ENCODE results near the gene GTPBP6. TPM values are rescaled to one million over a fixed set of nuclear protein-coding genes. Genes with fewer than 3 reads are reported as not detected.

The GTPBP6 gene
- total and polyA plus RNA-seq, 2 donors (not counting 3 experiments of a cell fraction or from before 2014, with no cell fraction given), result 39.1 to 63.5 TPM

GRCh38 chrX:336227-336626 is 17.6 kb upstream of the GTPBP6 start:
- no TSS peak for BruUV-seq (replicated peaks)

More at GRCh38 chrX:336227-336626, 17.6 kb upstream of the GTPBP6 start:
- Histone ChIP-seq H3K9me3 (replicated peaks; ENCODE audit: control insufficient read depth, insufficient read depth, low read length) (no peaks in the 10 kb centered on the region), H3K9ac (replicated peaks; ENCODE audit: extremely low read depth, insufficient read depth, low read length) (no peak overlapping the region), H3K36me3 (ENCODE audit: control insufficient read depth in 2 of 2, extremely low read depth in 1 of 2, insufficient read depth in 2 of 2, low read length in 2 of 2) (peaks cover 0 to 3% of the 10 kb centered on the region in 2 experiments), H3K27ac (ENCODE audit: insufficient read depth, low read depth, low read length) (no peak overlapping the region), H3K4me2 (ENCODE audit: insufficient read depth, low read length) (no peak overlapping the region), H3K79me2 (ENCODE audit: control insufficient read depth, insufficient read depth, low read length) (no peaks in the 10 kb centered on the region), H3K4me1 (ENCODE audit: control insufficient read depth, extremely low read depth, insufficient read depth, low read length) (no peaks in the 10 kb centered on the region), H3K27me3 (ENCODE audit: control insufficient read depth in 2 of 2, insufficient read depth in 2 of 2, low read length in 2 of 2) (no peaks in the 10 kb centered on the region), H3K9me1 (replicated peaks; ENCODE audit: control insufficient read depth, extremely low read depth, insufficient read depth, low read length) (no peaks in the 10 kb centered on the region), H4K20me1 (replicated peaks; ENCODE audit: control insufficient read depth, extremely low read depth, insufficient read depth, low read length) (no peaks in the 10 kb centered on the region), H3K4me3 (replicated peaks in 1 of 3; ENCODE audit: insufficient read depth in 1 of 3, low read depth in 1 of 3, low read length in 3 of 3) (no peak overlapping the region), H2AFZ (ENCODE audit: low read depth, low read length) (no peak overlapping the region)
- CTCF ChIA-PET, result no interaction called here
- no peak for DNase-seq (ENCODE audit: low read depth, low spot score)
- dilution Hi-C loops (cut with MboI; ENCODE audit: extremely low pct_ligation_motif_present, low sequenced_read_pairs), result no loop called here
- intact Hi-C loops (cut with micrococcal nuclease), result no loop called here
- TF ChIP-seq JUN (IDR thresholded peaks at IDR 0.05; ENCODE audit: borderline replicate concordance, insufficient read depth, insufficient read length, low read depth) (no peak), MAX (IDR thresholded peaks at IDR 0.05; ENCODE audit: insufficient read depth, insufficient read length) (no peak), CTCF (IDR thresholded peaks at IDR 0.05; ENCODE audit: extremely low read depth in 1 of 2, insufficient read depth in 1 of 2, low read depth in 1 of 2, low read length in 2 of 2) (no peak), MYC (IDR thresholded peaks at IDR 0.05; ENCODE audit: low read depth, low read length) (no peak), GATA2 (IDR thresholded peaks at IDR 0.05; ENCODE audit: insufficient read depth, insufficient read length, low read depth, low read length) (no peak), EZH2 (IDR thresholded peaks at IDR 0.05; ENCODE audit: borderline replicate concordance, low read depth, low read length, severe bottlenecking) (no peak), POLR2A (IDR thresholded peaks at IDR 0.05; ENCODE audit: low read depth, low read length) (no peak), POLR2AphosphoS5 (IDR thresholded peaks at IDR 0.05; ENCODE audit: insufficient read depth, low read depth, low read length) (no peak), FOS (IDR thresholded peaks at IDR 0.05; ENCODE audit: borderline replicate concordance, insufficient read depth, low read length) (no peak)
- no peak for FAIRE-seq
- POLR2A ChIA-PET, result no interaction called here
